Neuronal stem cell (in vitro differentiated cells): ENCODE measurements around the gene SCN8A.
"Not testable (repeated sequence)": the region's sequence is repeated elsewhere in the genome, so short reads cannot be mapped to it uniquely, and the experiment has no call there.

Source experiments
- DNase-seq: peaks from one replicate; pipeline ENCODE4 v3.0.0-alpha.2; 2013; ENCODE audit warnings: low spot score
- H2AFZ ChIP-seq: one replicate; pipeline ENCODE4 v1.6.1; 2013; ENCODE audit warnings: mild to moderate bottlenecking, low read length, inconsistent platforms
- H2AK5ac ChIP-seq: 2 replicates; pipeline ENCODE4 v1.6.1; 2013; ENCODE audit warnings: low read depth, mild to moderate bottlenecking, inconsistent platforms, low read length, moderate library complexity, mixed read lengths
- H2BK120ac ChIP-seq: 2 replicates; pipeline ENCODE4 v1.6.1; 2013; ENCODE audit warnings: low read depth, mild to moderate bottlenecking, inconsistent platforms, low read length, moderate library complexity, mixed read lengths
- H2BK12ac ChIP-seq: one replicate; pipeline ENCODE4 v1.6.1; 2013; ENCODE audit warnings: low read length, inconsistent platforms
- H2BK15ac ChIP-seq: 2 replicates; pipeline ENCODE4 v1.6.1; 2013; ENCODE audit warnings: mild to moderate bottlenecking, low read length, inconsistent platforms, mixed read lengths
- H2BK5ac ChIP-seq: one replicate; pipeline ENCODE4 v1.6.1; 2013; ENCODE audit warnings: inconsistent platforms, mild to moderate bottlenecking, low read length, moderate library complexity
- H3K14ac ChIP-seq: one replicate; pipeline ENCODE4 v1.6.1; 2013; ENCODE audit warnings: low read length, inconsistent platforms
- H3K18ac ChIP-seq: 2 replicates; pipeline ENCODE4 v1.6.1; 2013; ENCODE audit warnings: low read length, inconsistent platforms
- H3K23ac ChIP-seq: 2 replicates; pipeline ENCODE4 v1.6.1; 2013; ENCODE audit warnings: low read depth, mild to moderate bottlenecking, mixed read lengths, low read length, inconsistent platforms; ENCODE audit not compliant: poor library complexity
- H3K27ac ChIP-seq: replicated peaks from 3 replicates; pipeline ENCODE4 v1.5.1; 2013; ENCODE audit warnings: low read length, inconsistent platforms
- H3K27me3 ChIP-seq, 3 experiments: 2 replicates each; pipeline ENCODE4 v1.6.1; 2013; ENCODE audit warnings: low read length in 3 of 3, mild to moderate bottlenecking in 2 of 3, inconsistent platforms in 1 of 3, low read depth in 1 of 3, mixed read lengths in 1 of 3, moderate library complexity in 1 of 3; ENCODE audit not compliant: control insufficient read depth in 3 of 3, insufficient read depth in 3 of 3
- H3K36me3 ChIP-seq, 2 donors: replicated peaks in 1 of 2; 2 replicates each; pipeline ENCODE4 v1.6.1; 2013; ENCODE audit warnings: low read length in 2 of 2; ENCODE audit not compliant: control insufficient read depth in 2 of 2, insufficient read depth in 2 of 2
- H3K4ac ChIP-seq: 2 replicates; pipeline ENCODE4 v1.6.1; 2013; ENCODE audit warnings: inconsistent platforms, mild to moderate bottlenecking, low read length, moderate library complexity
- H3K4me1 ChIP-seq, 2 donors: 1 replicate in 1 of 2; 2 replicates in 1 of 2; pipeline ENCODE4 v1.6.1; 2013; ENCODE audit warnings: low read length in 2 of 2, low read depth in 1 of 2; ENCODE audit not compliant: control insufficient read depth in 2 of 2, insufficient read depth in 1 of 2
- H3K4me2 ChIP-seq: one replicate; pipeline ENCODE4 v1.6.1; 2013; ENCODE audit warnings: mild to moderate bottlenecking, low read length, inconsistent platforms; ENCODE audit not compliant: insufficient read depth, poor library complexity, severe bottlenecking
- H3K4me3 ChIP-seq, 2 donors: 2 replicates each; pipeline ENCODE4 v1.5.1; 2013; ENCODE audit warnings: low read length in 2 of 2, mild to moderate bottlenecking in 2 of 2, inconsistent platforms in 1 of 2, moderate library complexity in 1 of 2
- H3K79me1 ChIP-seq: one replicate; pipeline ENCODE4 v1.6.1; 2013; ENCODE audit warnings: low read depth, mild to moderate bottlenecking, inconsistent platforms, low read length, moderate library complexity
- H3K9ac ChIP-seq: one replicate; pipeline ENCODE4 v1.6.1; 2013; ENCODE audit warnings: mild to moderate bottlenecking, low read depth, low read length, inconsistent platforms; ENCODE audit not compliant: poor library complexity
- H3K9me3 ChIP-seq, 2 donors: replicated peaks in 1 of 2; 2 replicates each; pipeline versions ENCODE3 to v1.6.1; 2013; ENCODE audit warnings: low read length in 2 of 2, mild to moderate bottlenecking in 2 of 2, inconsistent platforms in 1 of 2, low read depth in 1 of 2, mixed read lengths in 1 of 2, moderate library complexity in 1 of 2; ENCODE audit not compliant: control insufficient read depth in 2 of 2, insufficient read depth in 1 of 2
- H4K8ac ChIP-seq: one replicate; pipeline ENCODE4 v1.6.1; 2013; ENCODE audit warnings: low read depth, mild to moderate bottlenecking, inconsistent platforms, low read length, moderate library complexity
- H4K91ac ChIP-seq: one replicate; pipeline ENCODE4 v1.6.1; 2013; ENCODE audit warnings: low read length, low read depth, mild to moderate bottlenecking, inconsistent platforms; ENCODE audit not compliant: poor library complexity
- WGBS, 2 donors: extraction: QIAGEN DNeasy Blood & Tissue Kit; methylation state at CpG; one replicate each; pipeline ENCODE4 v1.1.7; 2013; ENCODE audit warnings: missing lambda C conversion rate in 2 of 2, mixed read lengths in 1 of 2; ENCODE audit not compliant: insufficient read length in 2 of 2, insufficient replicate concordance in 1 of 2; ENCODE audit errors: extremely low coverage in 2 of 2; 5-methylcytosine and 5-hydroxymethylcytosine counted together

Gene SCN8A

DNA sequence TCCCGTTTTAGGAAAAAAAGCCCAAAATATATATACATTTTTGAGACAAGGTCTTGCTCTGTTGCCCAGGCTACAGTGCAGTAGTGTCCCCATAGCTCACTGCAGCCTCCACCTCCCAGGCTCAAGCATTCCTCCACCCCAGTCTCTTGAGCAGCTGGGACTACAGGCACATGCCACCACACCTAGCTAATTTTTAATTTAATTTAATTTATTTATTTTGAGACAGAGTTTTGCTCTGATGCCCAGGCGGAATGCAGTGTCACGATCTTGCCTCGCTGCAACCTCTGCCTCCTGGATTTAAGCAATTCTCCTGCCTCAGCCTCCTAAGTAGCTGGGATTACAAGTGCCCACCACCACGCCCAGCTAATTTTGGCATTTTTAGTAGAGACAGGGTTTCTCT lies 240.8 kb downstream of the SCN8A start:
- not testable (repeated sequence) for H4K8ac ChIP-seq, H3K23ac ChIP-seq, H2BK12ac ChIP-seq, H2AK5ac ChIP-seq, DNase-seq, H3K4me3 ChIP-seq, H3K27me3 ChIP-seq, H3K79me1 ChIP-seq, H2AFZ ChIP-seq, H2BK15ac ChIP-seq, H3K18ac ChIP-seq, H3K4ac ChIP-seq, H3K9ac ChIP-seq, H3K14ac ChIP-seq, H4K91ac ChIP-seq, H3K4me2 ChIP-seq, H2BK120ac ChIP-seq, H3K27ac ChIP-seq, H2BK5ac ChIP-seq, H3K9me3 ChIP-seq
- no CpG with 5 or more reads among the region's 5 CpGs for WGBS, 2 donors
- H3K36me3 ChIP-seq = peaks cover 0 to 20% of the 10 kb centered on the region in 2 donors
- peaks cover 35 to 56% of the 10 kb centered on the region in 2 donors for H3K4me1 ChIP-seq

DNA sequence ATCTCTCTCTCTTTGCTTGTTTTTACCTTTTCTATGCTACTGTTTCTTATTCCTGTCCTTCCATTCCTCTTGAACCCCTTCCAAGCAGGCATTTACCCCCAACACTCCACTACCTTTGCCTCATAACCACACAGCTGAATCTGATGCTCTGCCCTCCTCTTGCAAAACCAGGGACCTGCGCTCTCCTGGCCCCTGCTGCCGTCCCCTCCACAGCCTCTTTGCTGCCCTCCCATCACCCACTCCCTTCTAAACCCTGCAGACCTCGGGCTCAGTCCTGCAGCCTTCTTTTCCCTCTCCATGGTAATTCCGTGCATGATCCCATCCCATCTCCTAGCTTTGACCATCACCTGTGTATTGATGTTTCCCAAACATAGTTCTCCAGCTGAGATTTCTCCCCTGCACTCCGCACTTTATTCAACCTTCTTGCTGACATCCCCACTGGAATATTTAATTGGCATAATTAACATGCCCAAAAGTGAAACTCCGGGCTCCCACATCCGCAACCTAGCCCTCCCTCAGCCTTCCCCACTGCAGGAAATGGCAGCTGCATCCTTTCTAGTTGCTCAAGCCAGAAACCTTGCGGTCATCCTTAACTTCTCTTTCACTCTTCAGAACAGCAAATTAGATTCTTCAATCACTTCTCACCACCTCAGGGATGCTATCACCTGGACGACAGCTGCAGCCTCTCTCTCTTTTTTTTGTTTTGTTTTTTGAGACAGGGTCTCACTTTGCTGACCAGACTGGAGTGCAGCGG lies 241.5 kb downstream of the SCN8A start:
- H3K4me3 ChIP-seq = no peak overlapping the region
- H3K9ac ChIP-seq = no peak overlapping the region
- no peak overlapping the region for H3K14ac ChIP-seq
- H3K36me3 ChIP-seq = peaks cover 0 to 18% of the 10 kb centered on the region in 2 donors
- no peak overlapping the region for H2BK5ac ChIP-seq
- H2BK12ac ChIP-seq = no peak overlapping the region
- H4K91ac ChIP-seq = no peak overlapping the region
- H2AK5ac ChIP-seq = no peak overlapping the region
- H3K18ac ChIP-seq = peak overlapping the region; percentile 49
- peaks cover 6% of the 10 kb centered on the region for H3K79me1 ChIP-seq
- H3K23ac ChIP-seq = no peak overlapping the region
- H3K4me1 ChIP-seq = peaks cover 38 to 62% of the 10 kb centered on the region in 2 donors
- WGBS, 2 donors = no CpG with 5 or more reads among the region's 10 CpGs
- H2BK120ac ChIP-seq = no peak overlapping the region
- no peak overlapping the region for H3K27ac ChIP-seq
- no peak overlapping the region for H2AFZ ChIP-seq
- no peak for DNase-seq
- no peaks in the 10 kb centered on the region for H3K9me3 ChIP-seq
- H2BK15ac ChIP-seq = no peak overlapping the region
- no peak overlapping the region for H4K8ac ChIP-seq
- H3K4me2 ChIP-seq = no peak overlapping the region
- H3K4ac ChIP-seq = no peak overlapping the region
- H3K27me3 ChIP-seq = no peaks in the 10 kb centered on the region

DNA sequence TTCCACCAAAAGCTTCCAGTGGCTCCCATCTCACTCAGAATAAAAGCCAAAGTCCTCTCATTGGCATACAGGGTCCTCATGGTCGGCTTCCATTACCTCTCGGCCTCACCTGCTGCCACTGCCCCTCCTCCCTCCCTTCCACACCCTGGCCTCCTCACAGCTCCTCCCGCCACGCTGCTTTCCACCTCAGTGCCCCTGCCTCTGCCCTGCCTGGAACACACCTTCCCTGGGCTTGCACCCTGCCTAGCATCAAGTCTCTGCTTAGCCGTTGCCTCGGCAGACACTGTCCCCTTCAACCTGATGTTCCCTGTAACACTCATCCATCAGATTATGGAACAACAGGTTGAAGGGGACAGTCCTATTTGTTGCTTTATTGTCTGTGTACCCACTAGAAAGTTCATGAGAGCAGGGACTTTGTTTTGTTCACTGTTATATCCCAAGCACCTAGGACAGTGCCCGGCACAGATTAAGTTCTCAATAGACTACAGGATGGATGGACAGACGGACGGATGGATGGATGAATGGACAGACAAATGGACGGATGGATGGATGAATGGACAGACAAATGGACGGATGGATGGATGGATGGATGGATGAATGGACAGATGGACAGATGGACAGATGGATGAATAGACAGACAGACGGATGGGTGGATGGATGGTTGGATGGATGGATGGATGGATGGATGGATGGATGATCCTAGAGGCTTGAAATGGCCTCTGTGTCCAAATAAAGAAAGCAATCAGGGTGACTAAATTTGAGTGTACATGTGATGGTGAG lies 242.6 kb downstream of the SCN8A start:
- Histone ChIP-seq H3K9me3 (no peaks in the 10 kb centered on the region), H3K9ac (no peak overlapping the region), H3K4me1 (peaks cover 38 to 62% of the 10 kb centered on the region in 2 donors), H3K4me2 (no peak overlapping the region), H3K14ac (no peak overlapping the region), H2AFZ (no peak overlapping the region), H2BK12ac (no peak overlapping the region), H2BK5ac (no peak overlapping the region), H2BK120ac (no peak overlapping the region), H4K91ac (peak overlapping the region; percentile 12), H3K4me3 (no peak overlapping the region), H3K23ac (no peak overlapping the region), H4K8ac (no peak overlapping the region), H3K36me3 (peaks cover 0 to 16% of the 10 kb centered on the region in 2 donors), H2AK5ac (peak overlapping the region; percentile 27), H3K27me3 (no peaks in the 10 kb centered on the region), H3K4ac (no peak overlapping the region), H3K18ac (no peak overlapping the region), H3K79me1 (peaks cover 2% of the 10 kb centered on the region), H3K27ac (no peak overlapping the region), H2BK15ac (no peak overlapping the region)
- no CpG with 5 or more reads among the region's 12 CpGs for WGBS, 2 donors
- no peak for DNase-seq

DNA sequence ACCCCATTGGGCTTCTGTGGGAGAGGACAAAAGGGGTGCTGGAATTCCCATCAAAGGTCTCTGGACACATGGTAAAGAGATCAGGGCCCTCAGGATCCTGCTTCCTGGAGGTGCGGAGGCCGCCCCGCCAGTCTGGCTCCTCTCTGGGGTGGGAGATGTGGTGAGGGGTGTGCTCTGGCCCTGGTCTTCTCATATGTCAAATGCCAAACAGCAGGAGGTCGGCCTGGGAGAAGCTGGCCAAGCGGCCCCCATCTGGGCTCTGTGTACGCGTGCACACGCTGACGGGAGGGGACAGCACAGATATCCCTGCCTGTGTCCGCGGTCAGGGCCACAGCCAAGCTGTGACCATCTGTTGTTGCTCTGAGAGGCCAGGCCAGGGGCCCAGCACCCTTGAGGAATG lies 243.4 kb downstream of the SCN8A start:
- Histone ChIP-seq H3K23ac (no peak overlapping the region), H3K27ac (no peak overlapping the region), H3K4ac (no peak overlapping the region), H2BK15ac (no peak overlapping the region), H3K9ac (no peak overlapping the region), H3K79me1 (peaks cover 2% of the 10 kb centered on the region), H2AK5ac (peak overlapping the region; percentile 27), H3K4me2 (no peak overlapping the region), H3K4me3 (no peak overlapping the region), H3K18ac (no peak overlapping the region), H4K91ac (no peak overlapping the region), H2BK12ac (no peak overlapping the region), H4K8ac (no peak overlapping the region), H3K36me3 (peaks cover 0 to 18% of the 10 kb centered on the region in 2 donors), H3K27me3 (no peaks in the 10 kb centered on the region), H2AFZ (no peak overlapping the region), H2BK5ac (no peak overlapping the region), H3K9me3 (no peaks in the 10 kb centered on the region), H2BK120ac (no peak overlapping the region), H3K4me1 (peaks cover 34 to 63% of the 10 kb centered on the region in 2 donors), H3K14ac (no peak overlapping the region)
- no peak for DNase-seq
- no CpG with 5 or more reads among the region's 11 CpGs for WGBS, 2 donors
